GM12878 (cell line): Measurements from ENCODE around the gene ADD2. TPM values are rescaled to one million over a fixed set of nuclear protein-coding genes. Genes with fewer than 3 reads are reported as not detected.

Experiments
- ATAC-seq: fragments of 200-7000 bp; cut with Tn5 transposase; 3 replicates; pipeline ENCODE4 v1.9.1; 2020; ENCODE audit warnings: mild to moderate bottlenecking, moderate library complexity
- BruUV-seq: library from RNA; stranded (reverse); fragments of 400-500 nt; replicated peaks from 2 replicates; lab custom pipeline; 2021; lab: Mats Ljungman, UMichigan
- CTCF ChIA-PET: fragments of 300-600 bp; sonication (Branson Sonifier 250); formaldehyde crosslinking; extraction: SDS; loops from one replicate; lab custom pipeline; 2021; ENCODE audit warnings: inconsistent platforms; lab: Yijun Ruan, JAX
- POLR2A ChIA-PET: fragments of 350-600 bp; formaldehyde crosslinking; extraction: SDS; loops from one replicate; lab custom pipeline; 2021; ENCODE audit warnings: inconsistent platforms; lab: Charles Lee
- RAD21 ChIA-PET: fragments of 300-600 bp; sonication (Branson Sonifier 250); formaldehyde crosslinking; loops from one replicate; lab custom pipeline; 2023; ENCODE audit warnings: antibody characterized with exemption; ENCODE audit not compliant: unreplicated experiment; lab: Charles Lee
- SMC1A ChIA-PET: fragments of 300-600 bp; sonication (Branson Sonifier 250); formaldehyde crosslinking; loops from one replicate; lab custom pipeline; 2023; ENCODE audit not compliant: unreplicated experiment, uncharacterized antibody; lab: Charles Lee
- DNase-seq: peaks from one replicate; pipeline ENCODE4 v3.0.0-alpha.2; 2011; ENCODE audit warnings: low read depth, low spot score
- FAIRE-seq: peaks from 3 replicates; lab custom pipeline; 2011; peaks lifted over from hg19 to GRCh38; lab: Jason Lieb, UNC
- H2AFZ ChIP-seq: 2 replicates; pipeline ENCODE4 v1.6.0; 2011; ENCODE audit warnings: low read depth, low read length, control low read depth; ENCODE audit not compliant: control insufficient read depth
- H3K27ac ChIP-seq: 2 replicates; pipeline ENCODE4 v1.5.1; 2011; ENCODE audit warnings: control low read depth; ENCODE audit not compliant: control insufficient read depth, insufficient read depth
- H3K27me3 ChIP-seq, 2 experiments: replicated peaks in 1 of 2; 2 replicates each; pipeline versions ENCODE4 v1.6.0 to v1.6.1; 2011; ENCODE audit warnings: low read length in 1 of 2; ENCODE audit not compliant: control insufficient read depth in 2 of 2, insufficient read depth in 2 of 2
- H3K36me3 ChIP-seq, 2 experiments: 2 replicates each; pipeline ENCODE4 v1.5.1; 2011; ENCODE audit warnings: low read length in 1 of 2; ENCODE audit not compliant: control insufficient read depth in 2 of 2, insufficient read depth in 2 of 2
- H3K4me1 ChIP-seq: 2 replicates; pipeline ENCODE4 v1.6.1; 2011; ENCODE audit warnings: mild to moderate bottlenecking, low read length, moderate library complexity, mixed read lengths; ENCODE audit not compliant: control insufficient read depth, insufficient read depth
- H3K4me2 ChIP-seq: 2 replicates; pipeline ENCODE4 v1.6.0; 2011; ENCODE audit warnings: control low read depth; ENCODE audit not compliant: control insufficient read depth, insufficient read depth
- H3K4me3 ChIP-seq: fragments of 200-600 bp; sonication (generic); 2 replicates; pipeline ENCODE4 v1.5.1; 2016
- H3K79me2 ChIP-seq: 2 replicates; pipeline ENCODE4 v1.6.0; 2011; ENCODE audit warnings: low read length; ENCODE audit not compliant: control insufficient read depth, insufficient read depth
- H3K9ac ChIP-seq: 2 replicates; pipeline ENCODE4 v1.8.0; 2011; ENCODE audit warnings: low read length, control low read depth, mixed read lengths; ENCODE audit not compliant: control insufficient read depth, insufficient read depth
- H3K9me3 ChIP-seq: replicated peaks from 3 replicates; pipeline ENCODE4 v1.5.1; 2011; ENCODE audit warnings: mild to moderate bottlenecking, low read length; ENCODE audit not compliant: control insufficient read depth, insufficient read depth
- H4K20me1 ChIP-seq: 2 replicates; pipeline ENCODE4 v1.6.0; 2011; ENCODE audit not compliant: control insufficient read depth, insufficient read depth
- ATF7 ChIP-seq: fragments of 450-650 bp; IDR thresholded peaks from 2 replicates; pipeline ENCODE4 v1.6.1; 2016; ENCODE audit warnings: low read depth, mild to moderate bottlenecking
- E2F8 ChIP-seq: fragments of 450-650 bp; IDR thresholded peaks from 2 replicates; pipeline ENCODE4 v1.6.1; 2018; ENCODE audit warnings: mild to moderate bottlenecking, low read depth, moderate library complexity; ENCODE audit not compliant: partially characterized antibody
- FOXM1 ChIP-seq: IDR thresholded peaks from 2 replicates; pipeline ENCODE4 v1.6.1; 2012; ENCODE audit warnings: low read depth, mild to moderate bottlenecking, inconsistent platforms, low read length, moderate library complexity
- IRF3 ChIP-seq: fragments of 450-650 bp; IDR thresholded peaks from 2 replicates; pipeline ENCODE4 v1.6.1; 2014; ENCODE audit warnings: mild to moderate bottlenecking
- MAX ChIP-seq: IDR thresholded peaks from 2 replicates; pipeline ENCODE4 v1.6.1; 2012; ENCODE audit warnings: low read depth, low read length, improper control_type of control experiment
- POLR2AphosphoS2 ChIP-seq: IDR thresholded peaks from 2 replicates; pipeline ENCODE4 v1.6.1; 2011; ENCODE audit warnings: low read depth, mild to moderate bottlenecking, low read length, improper control_type of control experiment, moderate library complexity
- SKIL ChIP-seq: fragments of 450-650 bp; IDR thresholded peaks from 2 replicates; pipeline ENCODE4 v1.6.1; 2017; ENCODE audit warnings: mild to moderate bottlenecking, low read depth, inconsistent platforms; ENCODE audit not compliant: poor library complexity, severe bottlenecking
- ZBTB11 ChIP-seq: fragments of 450-650 bp; formaldehyde crosslinking; IDR thresholded peaks from 2 replicates; pipeline ENCODE4 v1.5.0; 2022; ENCODE audit warnings: mild to moderate bottlenecking, missing genetic modification characterization
- ZBTB4 ChIP-seq: fragments of 450-650 bp; formaldehyde crosslinking; IDR thresholded peaks from 2 replicates; pipeline ENCODE4 v1.4.0; 2022; ENCODE audit warnings: mild to moderate bottlenecking, moderate library complexity
- WGBS: methylation state at CpG from one replicate; pipeline ENCODE4 v1.1.6; 2016; ENCODE audit warnings: low lambda C conversion rate; ENCODE audit not compliant: insufficient replicate concordance, insufficient coverage; ENCODE audit errors: missing lambda C conversion rate; 5-methylcytosine and 5-hydroxymethylcytosine counted together
- in situ Hi-C: fragments of 300-500 bp; cut with MboI; formaldehyde crosslinking; loops from 9 replicates; pipeline ENCODE4 v1.14.3; 2018; ENCODE audit warnings: mixed read lengths
- intact Hi-C: fragments of 100-400 bp; cut with micrococcal nuclease; formaldehyde crosslinking; loops from one replicate; pipeline ENCODE4 v1.14.2; 2022; ENCODE audit not compliant: unreplicated experiment
- polyA plus RNA-seq, 11 experiments: library from polyadenylated mRNA; depleted of rRNA in 4 of 11; unstranded in 6 of 11; stranded (reverse) in 5 of 11; fragments of >200 nt; fragmentation: Nextera tagmentation in 4 of 11; fragmentation: Illumina TruSeq in 1 of 11; extraction: Ambion mirVana in 4 of 11; extraction: Trizol in 1 of 11; gene quantifications; 1 replicate in 1 of 11; 2 replicates in 10 of 11; pipeline versions ENCODE4 v1.2.1 to v1.2.3, GENCODE V29; 2011 to 2016; ENCODE audit warnings: inconsistent platforms in 2 of 11, missing spikeins in 2 of 11, low read depth in 1 of 11
- total RNA-seq, 4 experiments: library from RNA; depleted of rRNA in 3 of 4; stranded (reverse); fragments of >200 nt in 3 of 4; fragmentation: Illumina TruSeq in 1 of 4; extraction: Trizol in 1 of 4; gene quantifications; 2 replicates each; pipeline versions ENCODE4 v1.2.1 to v1.2.3, GENCODE V29; 2013 to 2021

ADD2 gene
- total and polyA plus RNA-seq, 10 of the 15 experiments (the other 5 are each of a cell fraction or from before 2014, with no cell fraction given): 0.05 to 0.13 (median 0.08) TPM; not detected in 7

GRCh38 chr2:70806013-70806412 is 38.0 kb upstream of the ADD2 start:
- H3K36me3 ChIP-seq: no peaks in the 10 kb centered on the region
- ChIA-PET RAD21 (no interaction called here), SMC1A (no interaction called here), POLR2A (no interaction called here), CTCF (no interaction called here)
- no peaks in the 10 kb centered on the region for H3K4me1 ChIP-seq
- in situ Hi-C loops: no loop called here
- H3K9me3 ChIP-seq: no peaks in the 10 kb centered on the region
- H3K9ac ChIP-seq: no peak overlapping the region
- H3K27me3 ChIP-seq: no peaks in the 10 kb centered on the region
- 43% methylated on average over 5 of the region's 5 CpGs for WGBS
- no TSS peak for BruUV-seq
- no peaks in the 10 kb centered on the region for H4K20me1 ChIP-seq
- intact Hi-C loops: no loop called here
- DNase-seq (no peak), ATAC-seq (no peak), FAIRE-seq (no peak)
- H3K4me2 ChIP-seq: no peak overlapping the region
- H3K27ac ChIP-seq: no peak overlapping the region
- H3K79me2 ChIP-seq: no peaks in the 10 kb centered on the region
- H2AFZ ChIP-seq: no peak overlapping the region
- no peak overlapping the region for H3K4me3 ChIP-seq
- TF ChIP-seq ZBTB4 (CRISPR knock-in tag) (no peak), FOXM1 (no peak), POLR2AphosphoS2 (no peak), SKIL (no peak), ATF7 (no peak), ZBTB11 (no peak), IRF3 (no peak), E2F8 (no peak), MAX (no peak)
